ENCODE measurements around the gene VPS54.

- TF ChIP-seq CTCF (IDR thresholded peaks at IDR 0.05 in 2 of 3, conservative IDR thresholded peaks at IDR 0.05 in 1 of 3; ENCODE audit: borderline replicate concordance in 1 of 3, insufficient read depth in 1 of 3, low read depth in 2 of 3, low read length in 2 of 3) (no peak), RAD21 (IDR thresholded peaks at IDR 0.05; ENCODE audit: low read depth) (no peak), EGR1 (IDR thresholded peaks at IDR 0.05; ENCODE audit: low read depth) (no peak), POLR2AphosphoS5 (IDR thresholded peaks at IDR 0.05; ENCODE audit: low read depth, low read length) (no peak), POLR2A (IDR thresholded peaks at IDR 0.05; ENCODE audit: borderline replicate concordance, extremely low read depth, insufficient read depth, insufficient read length) (no peak), FOSL1 (IDR thresholded peaks at IDR 0.05; ENCODE audit: low read depth) (no peak), CBX3 (IDR thresholded peaks at IDR 0.05; ENCODE audit: low read depth) (no peak), EZH2phosphoT487 (IDR thresholded peaks at IDR 0.05; ENCODE audit: borderline replicate concordance) (no peak), EZH2 (IDR thresholded peaks at IDR 0.05) (no peak)
- TF ChIP-seq, protein P1, sequence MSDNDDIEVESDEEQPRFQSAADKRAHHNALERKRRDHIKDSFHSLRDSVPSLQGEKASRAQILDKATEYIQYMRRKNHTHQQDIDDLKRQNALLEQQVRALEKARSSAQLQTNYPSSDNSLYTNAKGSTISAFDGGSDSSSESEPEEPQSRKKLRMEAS (IDR thresholded peaks at IDR 0.05), result no peak
- TF ChIP-seq, protein P2, sequence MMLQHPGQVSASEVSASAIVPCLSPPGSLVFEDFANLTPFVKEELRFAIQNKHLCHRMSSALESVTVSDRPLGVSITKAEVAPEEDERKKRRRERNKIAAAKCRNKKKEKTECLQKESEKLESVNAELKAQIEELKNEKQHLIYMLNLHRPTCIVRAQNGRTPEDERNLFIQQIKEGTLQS (IDR thresholded peaks at IDR 0.05), result no peak
Measured at GRCh38 chr2:64063924-64064331, 44.7 kb upstream of the VPS54 start.
